ENCODE measurements around the gene B3GALT4.
A peak's percentile ranks its signal among the peaks of the same experiment; 100 is the strongest.
"Not testable (repeated sequence)": the region's sequence is repeated elsewhere in the genome, so short reads cannot be mapped to it uniquely, and the experiment has no call there.

The B3GALT4 gene

GRCh38 chr6:33273924-33274902, 2.7 kb upstream of the B3GALT4 start:
- Histone ChIP-seq H3K27ac (ENCODE audit: extremely low read depth, low read depth, low read length) (peak overlapping the region; percentile 79), H3K9me3 (ENCODE audit: control insufficient read depth, insufficient read depth, low read depth, low read length) (no peaks in the 10 kb centered on the region), H3K4me3 (ENCODE audit: low read depth, low read length) (peak overlapping the region; percentile 13; the same call in 1 of the 2 replicates), H3K4me1 (ENCODE audit: control insufficient read depth, insufficient read depth, low read length) (peaks cover 27% of the 10 kb centered on the region), H3K36me3 (ENCODE audit: control insufficient read depth in 2 of 2, insufficient read depth in 1 of 2, low read length in 2 of 2) (peaks cover 23 to 71% of the 10 kb centered on the region in 2 experiments)
- TF ChIP-seq ATF2 (tag by site-specific recombination; IDR thresholded peaks at IDR 0.05; ENCODE audit: low read depth) (0 out of 2 replicates have a peak, but pooled peaks have one; percentile 52), ZNF776 (tag by site-specific recombination; IDR thresholded peaks at IDR 0.05; ENCODE audit: borderline replicate concordance) (no peak), BCL11B (tag by site-specific recombination; IDR thresholded peaks at IDR 0.05; ENCODE audit: low read depth) (peak; percentile 37), SCRT2 (tag by site-specific recombination; IDR thresholded peaks at IDR 0.05) (peak; percentile 54), ZNF76 (tag by site-specific recombination; IDR thresholded peaks at IDR 0.05; ENCODE audit: borderline replicate concordance, low read depth) (no peak), PRDM1 (tag by site-specific recombination; IDR thresholded peaks at IDR 0.05) (no peak), ZNF121 (tag by site-specific recombination; IDR thresholded peaks at IDR 0.05) (peak; percentile 92), ZNF629 (tag by site-specific recombination; IDR thresholded peaks at IDR 0.05) (0 out of 2 replicates have a peak, but pooled peaks have one; percentile 12)
- ChIA-PET CTCF (interaction anchor here (0.9 to 1.1 kb wide), 3 partner anchors 14 to 110 kb away, joined by 3 read pairs; no protein-coding TSS in a partner anchor), POLR2A (interaction anchor here (1.0 kb wide), 1 partner anchor 25 kb away, joined by 4 read pairs; the partner anchor contains the start of gene RGL2)

DNA sequence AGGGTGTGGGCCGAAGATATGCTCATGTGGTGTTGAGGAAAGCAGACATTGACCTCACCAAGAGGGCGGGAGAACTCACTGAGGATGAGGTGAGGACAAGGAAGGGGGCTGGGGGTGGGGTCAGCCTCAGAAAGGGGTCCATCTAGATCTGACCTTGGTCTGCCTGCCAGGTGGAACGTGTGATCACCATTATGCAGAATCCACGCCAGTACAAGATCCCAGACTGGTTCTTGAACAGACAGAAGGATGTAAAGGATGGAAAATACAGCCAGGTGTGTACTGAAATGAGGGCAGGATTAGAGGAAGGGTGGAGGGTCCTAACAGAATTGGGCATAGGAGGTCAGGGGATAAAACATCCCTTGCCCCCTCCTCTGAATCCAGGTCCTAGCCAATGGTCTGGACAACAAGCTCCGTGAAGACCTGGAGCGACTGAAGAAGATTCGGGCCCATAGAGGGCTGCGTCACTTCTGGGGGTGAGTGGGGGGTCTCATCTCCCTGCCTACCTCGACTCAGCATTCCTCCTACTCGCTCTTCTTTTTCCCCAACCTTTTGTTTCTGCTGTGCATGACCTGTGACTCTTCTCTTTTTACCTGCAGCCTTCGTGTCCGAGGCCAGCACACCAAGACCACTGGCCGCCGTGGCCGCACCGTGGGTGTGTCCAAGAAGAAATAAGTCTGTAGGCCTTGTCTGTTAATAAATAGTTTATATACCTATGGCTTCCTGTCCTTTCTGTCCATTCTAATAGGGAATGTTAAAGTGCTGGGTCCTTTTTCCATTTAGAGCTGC, 935 bp upstream of the B3GALT4 start:
- peak overlapping the region; percentile 56; the same call in 1 of the 2 replicates for H3K4me3 ChIP-seq (ENCODE audit: low read depth, low read length)
- peaks cover 23 to 79% of the 10 kb centered on the region in 2 experiments for H3K36me3 ChIP-seq (ENCODE audit: control insufficient read depth in 2 of 2, insufficient read depth in 1 of 2, low read length in 2 of 2)
- CTCF ChIA-PET = interaction anchor here (0.6 to 1.8 kb wide), 12 partner anchors 13 to 520 kb away, joined by 3 to 22 read pairs (median 4); partner anchors contain the start of genes CUTA, PFDN6, WDR46 and ZBTB22

DNA sequence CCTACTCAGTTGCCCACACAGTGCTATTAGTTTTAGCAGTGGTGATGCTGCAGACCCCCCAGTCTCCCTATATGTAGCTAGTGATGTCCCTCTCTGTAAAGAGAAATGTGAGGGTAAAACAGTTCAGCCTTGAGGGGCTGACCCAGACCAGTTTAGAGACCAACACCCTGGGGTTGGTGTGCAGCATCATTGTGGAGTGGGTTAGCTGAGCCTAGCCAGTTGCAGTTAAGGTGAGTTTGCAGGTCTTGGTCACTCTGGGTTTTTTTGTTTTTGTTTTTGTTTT, 401 bp upstream of the B3GALT4 start:
- ChIA-PET POLR2A (interaction anchor here (0.5 to 6.5 kb wide), 22 partner anchors 13 to 305 kb away, joined by 3 to 92 read pairs (median 6); partner anchors contain the start of genes BAK1, CUTA, PFDN6 and RGL2), CTCF (interaction anchor here (0.7 to 2.5 kb wide), 15 partner anchors 10 to 150 kb away, joined by 3 to 22 read pairs (median 6); partner anchors contain the start of genes CUTA, PFDN6, WDR46 and ZBTB22)
- peak overlapping the region; percentile 56 for H3K4me3 ChIP-seq (ENCODE audit: low read depth, low read length)
- peaks cover 31% of the 10 kb centered on the region for H3K4me1 ChIP-seq (ENCODE audit: control insufficient read depth, insufficient read depth, low read length)
- peaks cover 23 to 84% of the 10 kb centered on the region in 2 experiments for H3K36me3 ChIP-seq (ENCODE audit: control insufficient read depth in 2 of 2, insufficient read depth in 1 of 2, low read length in 2 of 2)
- no peaks in the 10 kb centered on the region for H3K9me3 ChIP-seq (ENCODE audit: control insufficient read depth, insufficient read depth, low read depth, low read length)
- no peak for TF ChIP-seq BCL6B (tag by site-specific recombination; IDR thresholded peaks at IDR 0.05)
- TF ChIP-seq KLF7 (tag by site-specific recombination; IDR thresholded peaks at IDR 0.05; ENCODE audit: borderline replicate concordance) = 0 out of 2 replicates have a peak, but pooled peaks have one; percentile 13
- TF ChIP-seq ZNF335 (tag by site-specific recombination; conservative IDR thresholded peaks at IDR 0.05) = peak; percentile 78; the same call in 1 of the 2 replicates
- H3K27ac ChIP-seq (ENCODE audit: extremely low read depth, low read depth, low read length) = peak overlapping the region; percentile 79

More for the DNA sequence above, 935 bp upstream of the B3GALT4 start:
- TF ChIP-seq, protein P1, sequence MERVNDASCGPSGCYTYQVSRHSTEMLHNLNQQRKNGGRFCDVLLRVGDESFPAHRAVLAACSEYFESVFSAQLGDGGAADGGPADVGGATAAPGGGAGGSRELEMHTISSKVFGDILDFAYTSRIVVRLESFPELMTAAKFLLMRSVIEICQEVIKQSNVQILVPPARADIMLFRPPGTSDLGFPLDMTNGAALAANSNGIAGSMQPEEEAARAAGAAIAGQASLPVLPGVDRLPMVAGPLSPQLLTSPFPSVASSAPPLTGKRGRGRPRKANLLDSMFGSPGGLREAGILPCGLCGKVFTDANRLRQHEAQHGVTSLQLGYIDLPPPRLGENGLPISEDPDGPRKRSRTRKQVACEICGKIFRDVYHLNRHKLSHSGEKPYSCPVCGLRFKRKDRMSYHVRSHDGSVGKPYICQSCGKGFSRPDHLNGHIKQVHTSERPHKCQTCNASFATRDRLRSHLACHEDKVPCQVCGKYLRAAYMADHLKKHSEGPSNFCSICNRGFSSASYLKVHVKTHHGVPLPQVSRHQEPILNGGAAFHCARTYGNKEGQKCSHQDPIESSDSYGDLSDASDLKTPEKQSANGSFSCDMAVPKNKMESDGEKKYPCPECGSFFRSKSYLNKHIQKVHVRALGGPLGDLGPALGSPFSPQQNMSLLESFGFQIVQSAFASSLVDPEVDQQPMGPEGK (tag by site-specific recombination; IDR thresholded peaks at IDR 0.05) = peak; percentile 14; the same call in 1 of the 2 replicates
- TF ChIP-seq ZNF600 (tag by site-specific recombination; IDR thresholded peaks at IDR 0.05) = 0 out of 2 replicates have a peak, but pooled peaks have one; percentile 23
- peak; percentile 32; the same call in 1 of the 2 replicates for TF ChIP-seq GLIS2 (tag by site-specific recombination; IDR thresholded peaks at IDR 0.05)
- peaks cover 31% of the 10 kb centered on the region for H3K4me1 ChIP-seq (ENCODE audit: control insufficient read depth, insufficient read depth, low read length)
- H3K27ac ChIP-seq (ENCODE audit: extremely low read depth, low read depth, low read length) = peak overlapping the region; percentile 79
- H3K9me3 ChIP-seq (ENCODE audit: control insufficient read depth, insufficient read depth, low read depth, low read length) = not testable (repeated sequence)
- POLR2A ChIA-PET = interaction anchor here (0.5 to 6.5 kb wide), 17 partner anchors 14 to 304 kb away, joined by 3 to 92 read pairs (median 6); partner anchors contain the start of genes CUTA, PFDN6, RGL2 and WDR46
